ENCODE data around the gene PDZD4. TPM values are rescaled to one million over a fixed set of nuclear protein-coding genes. Genes with fewer than 3 reads are reported as not detected.

Gene PDZD4
- total RNA-seq, 1 donor from 2014 or later = 0.07 TPM

DNA sequence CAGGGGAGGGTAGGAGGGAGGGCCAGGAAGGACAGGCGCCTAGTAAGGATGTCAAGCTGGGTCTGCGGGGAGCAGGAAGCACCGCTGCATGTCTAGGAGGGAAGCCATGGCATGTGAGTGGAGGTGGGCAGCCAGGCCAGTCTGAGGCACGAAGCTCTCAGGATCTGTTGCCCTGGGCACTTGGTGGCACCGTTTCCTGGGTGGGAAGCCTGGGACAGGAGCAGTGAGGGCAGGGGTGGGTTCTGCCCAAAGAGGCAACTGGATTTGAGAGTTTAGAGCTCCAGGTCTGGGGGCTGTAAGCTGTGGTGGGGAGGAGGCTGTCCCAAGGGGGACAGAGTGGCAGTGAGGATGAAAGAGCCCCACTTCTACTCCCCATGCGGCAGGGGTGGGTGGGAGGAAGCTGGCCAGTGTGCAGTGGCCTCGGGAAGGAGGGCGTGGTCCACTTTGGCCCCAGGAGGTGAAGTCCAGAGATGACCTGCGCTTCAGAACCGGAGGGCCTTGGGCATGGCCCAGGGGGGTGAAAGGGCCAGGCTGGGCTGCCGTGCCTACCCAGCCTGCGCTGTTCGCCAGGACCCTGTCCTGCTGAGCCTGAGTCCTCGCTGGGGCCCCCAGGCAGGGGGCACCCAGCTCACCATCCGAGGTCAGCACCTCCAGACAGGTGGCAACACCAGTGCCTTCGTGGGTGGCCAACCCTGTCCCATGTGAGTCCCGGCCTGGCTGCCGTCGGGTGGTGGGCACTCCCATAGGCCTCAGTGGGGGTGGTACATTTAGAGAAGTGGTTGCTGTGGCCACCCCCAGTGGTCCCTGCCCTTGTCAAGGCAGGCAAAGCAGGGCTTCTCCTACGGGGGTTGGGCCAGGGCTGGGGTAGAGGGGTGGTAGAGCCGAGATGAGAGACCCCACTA lies 57.8 kb downstream of the PDZD4 start:
- Mint-ChIP-seq H3K27ac (no peak overlapping the region), H3K27me3 (no peaks in the 10 kb centered on the region), H3K4me1 (peaks cover 1% of the 10 kb centered on the region), H3K4me3 (no peak overlapping the region), H3K36me3 (ENCODE audit: low read depth) (no peaks in the 10 kb centered on the region), H3K9me3 (no peaks in the 10 kb centered on the region)
- ATAC-seq (ENCODE audit: low read depth) (no peak), DNase-seq (no peak)
- intact Hi-C loops (cut with micrococcal nuclease) = no loop called here
- POLR2A ChIA-PET = no interaction called here
- TF ChIP-seq, protein P1, sequence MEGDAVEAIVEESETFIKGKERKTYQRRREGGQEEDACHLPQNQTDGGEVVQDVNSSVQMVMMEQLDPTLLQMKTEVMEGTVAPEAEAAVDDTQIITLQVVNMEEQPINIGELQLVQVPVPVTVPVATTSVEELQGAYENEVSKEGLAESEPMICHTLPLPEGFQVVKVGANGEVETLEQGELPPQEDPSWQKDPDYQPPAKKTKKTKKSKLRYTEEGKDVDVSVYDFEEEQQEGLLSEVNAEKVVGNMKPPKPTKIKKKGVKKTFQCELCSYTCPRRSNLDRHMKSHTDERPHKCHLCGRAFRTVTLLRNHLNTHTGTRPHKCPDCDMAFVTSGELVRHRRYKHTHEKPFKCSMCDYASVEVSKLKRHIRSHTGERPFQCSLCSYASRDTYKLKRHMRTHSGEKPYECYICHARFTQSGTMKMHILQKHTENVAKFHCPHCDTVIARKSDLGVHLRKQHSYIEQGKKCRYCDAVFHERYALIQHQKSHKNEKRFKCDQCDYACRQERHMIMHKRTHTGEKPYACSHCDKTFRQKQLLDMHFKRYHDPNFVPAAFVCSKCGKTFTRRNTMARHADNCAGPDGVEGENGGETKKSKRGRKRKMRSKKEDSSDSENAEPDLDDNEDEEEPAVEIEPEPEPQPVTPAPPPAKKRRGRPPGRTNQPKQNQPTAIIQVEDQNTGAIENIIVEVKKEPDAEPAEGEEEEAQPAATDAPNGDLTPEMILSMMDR (IDR thresholded peaks at IDR 0.05) = no peak
- CTCF ChIA-PET = no interaction called here

DNA sequence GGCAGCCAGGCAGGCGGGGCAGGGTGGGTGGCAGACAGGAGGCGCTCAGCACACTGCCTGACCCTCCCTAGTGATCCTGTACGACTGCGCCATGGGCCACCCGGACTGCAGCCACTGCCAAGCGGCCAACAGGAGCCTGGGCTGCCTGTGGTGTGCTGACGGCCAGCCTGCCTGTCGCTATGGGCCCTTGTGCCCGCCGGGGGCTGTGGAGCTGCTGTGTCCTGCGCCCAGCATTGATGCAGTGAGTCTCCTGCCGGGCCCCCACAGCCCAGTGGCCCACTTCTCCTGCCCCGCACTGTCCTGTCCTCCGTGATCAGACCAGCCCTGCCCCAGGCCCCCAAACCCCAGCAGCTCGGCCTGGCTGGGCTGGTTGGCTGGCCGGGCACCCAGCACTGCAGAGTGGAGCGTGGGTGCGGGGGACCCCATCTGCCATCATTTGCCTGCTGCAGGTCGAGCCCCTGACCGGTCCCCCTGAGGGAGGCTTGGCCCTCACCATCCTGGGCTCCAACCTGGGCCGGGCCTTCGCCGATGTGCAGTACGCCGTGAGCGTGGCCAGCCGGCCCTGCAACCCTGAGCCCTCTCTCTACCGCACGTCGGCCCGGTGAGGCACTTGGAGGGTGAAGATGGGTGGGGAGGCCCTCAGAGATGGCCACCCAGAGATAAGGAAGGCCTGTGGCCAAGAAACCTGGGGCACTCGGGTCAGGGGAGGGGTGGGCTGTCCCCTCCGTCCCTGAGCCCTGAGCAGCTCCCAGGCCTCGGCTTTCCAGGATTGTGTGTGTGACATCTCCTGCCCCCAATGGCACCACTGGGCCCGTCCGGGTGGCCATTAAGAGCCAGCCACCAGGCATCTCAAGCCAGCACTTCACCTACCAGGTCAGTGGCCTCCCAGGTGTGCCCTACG lies 58.7 kb downstream of the PDZD4 start:
- ATAC-seq (ENCODE audit: low read depth) (no peak), DNase-seq (no peak)
- intact Hi-C loops (cut with micrococcal nuclease) = no loop called here
- TF ChIP-seq, protein P1 (IDR thresholded peaks at IDR 0.05) = no peak
- Mint-ChIP-seq H3K36me3 (ENCODE audit: low read depth) (no peaks in the 10 kb centered on the region), H3K4me3 (no peak overlapping the region), H3K9me3 (no peaks in the 10 kb centered on the region), H3K27me3 (no peaks in the 10 kb centered on the region), H3K4me1 (peaks cover 1% of the 10 kb centered on the region), H3K27ac (no peak overlapping the region)
- ChIA-PET CTCF (no interaction called here), POLR2A (no interaction called here)

DNA sequence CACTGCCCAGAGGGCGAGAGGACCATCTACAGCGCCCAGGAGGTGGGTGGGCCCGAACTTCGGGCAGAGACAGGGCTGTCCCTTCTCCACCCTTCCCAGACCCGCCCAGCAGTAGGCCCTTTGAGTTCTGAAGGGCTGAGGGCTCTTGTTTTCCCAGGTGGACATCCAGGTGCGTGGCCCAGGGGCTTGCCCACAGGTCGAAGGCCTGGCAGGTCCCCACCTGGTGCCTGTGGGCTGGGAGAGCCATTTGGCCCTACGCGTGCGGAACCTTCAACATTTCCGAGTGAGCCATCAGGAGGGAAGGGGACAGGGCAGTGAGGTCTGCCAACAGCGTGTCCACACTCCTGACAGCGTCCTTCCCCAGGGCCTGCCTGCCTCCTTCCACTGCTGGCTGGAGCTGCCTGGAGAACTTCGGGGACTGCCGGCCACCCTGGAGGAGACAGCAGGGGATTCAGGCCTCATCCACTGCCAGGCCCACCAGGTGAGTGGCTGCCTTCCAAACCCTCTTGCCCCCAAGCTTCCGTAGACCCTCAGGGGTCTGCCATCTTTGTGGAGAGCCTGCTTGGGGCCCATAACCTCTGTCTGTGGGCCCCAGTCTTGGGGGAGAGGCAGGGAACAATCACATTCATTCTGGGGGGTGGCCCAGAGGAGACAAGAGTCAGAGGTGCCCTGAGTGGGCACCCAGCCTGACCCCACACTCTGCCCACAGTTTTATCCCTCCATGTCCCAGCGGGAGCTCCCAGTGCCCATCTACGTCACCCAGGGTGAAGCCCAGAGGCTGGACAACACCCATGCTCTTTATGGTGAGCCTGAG lies 59.5 kb downstream of the PDZD4 start:
- ChIA-PET CTCF (no interaction called here), POLR2A (no interaction called here)
- DNase-seq (no peak), ATAC-seq (ENCODE audit: low read depth) (no peak)
- H3K9me3 Mint-ChIP-seq = no peaks in the 10 kb centered on the region
- H3K27me3 Mint-ChIP-seq = no peaks in the 10 kb centered on the region
- TF ChIP-seq, protein P1 (IDR thresholded peaks at IDR 0.05) = no peak
- intact Hi-C loops (cut with micrococcal nuclease) = no loop called here
- no peak overlapping the region for H3K4me3 Mint-ChIP-seq
- peaks cover 8% of the 10 kb centered on the region for H3K4me1 Mint-ChIP-seq
- H3K27ac Mint-ChIP-seq = no peak overlapping the region
- no peaks in the 10 kb centered on the region for H3K36me3 Mint-ChIP-seq (ENCODE audit: low read depth)

DNA sequence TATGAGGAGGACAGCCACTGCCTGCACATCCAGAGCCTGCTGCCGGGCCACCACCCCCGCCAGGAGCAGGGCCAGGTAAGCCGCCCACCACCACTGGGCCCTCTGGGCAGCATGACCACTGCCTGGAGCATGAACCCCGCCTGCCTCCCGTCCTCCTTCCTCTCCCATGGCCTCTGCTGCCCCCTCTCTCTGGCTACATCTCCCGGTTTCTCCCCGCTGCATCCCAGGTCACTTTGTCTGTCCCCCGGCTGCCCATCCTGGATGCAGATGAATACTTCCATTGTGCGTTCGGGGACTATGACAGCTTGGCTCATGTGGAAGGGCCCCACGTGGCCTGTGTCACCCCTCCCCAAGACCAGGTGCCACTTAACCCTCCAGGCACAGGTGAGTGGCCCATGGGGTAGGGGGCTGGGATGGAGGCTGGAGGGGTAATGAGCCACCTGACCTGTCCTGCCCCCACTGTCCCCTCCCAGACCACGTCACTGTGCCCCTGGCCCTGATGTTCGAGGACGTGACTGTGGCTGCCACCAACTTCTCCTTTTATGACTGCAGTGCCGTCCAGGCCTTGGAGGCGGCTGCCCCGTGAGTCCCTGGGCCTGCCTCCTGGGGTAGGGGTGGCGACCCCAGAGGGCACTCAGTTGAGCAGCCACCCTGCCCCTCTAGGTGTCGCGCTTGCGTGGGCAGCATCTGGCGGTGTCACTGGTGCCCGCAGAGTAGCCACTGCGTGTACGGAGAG lies 60.3 kb downstream of the PDZD4 start:
- Mint-ChIP-seq H3K27me3 (no peaks in the 10 kb centered on the region), H3K27ac (no peak overlapping the region), H3K4me1 (peaks cover 8% of the 10 kb centered on the region), H3K9me3 (no peaks in the 10 kb centered on the region), H3K36me3 (ENCODE audit: low read depth) (no peaks in the 10 kb centered on the region), H3K4me3 (no peak overlapping the region)
- DNase-seq (no peak), ATAC-seq (ENCODE audit: low read depth) (no peak)
- ChIA-PET POLR2A (no interaction called here), CTCF (no interaction called here)
- TF ChIP-seq, protein P1 (IDR thresholded peaks at IDR 0.05) = no peak
- intact Hi-C loops (cut with micrococcal nuclease) = loop anchor here (10.0 kb wide), 2 partner anchors 85 to 825 kb away; partner anchors contain the start of gene SLC6A8
